ENCODE measurements around the gene CIITA. TPM values are rescaled to one million over a fixed set of nuclear protein-coding genes. Genes with fewer than 3 reads are reported as not detected.

Gene CIITA
- total and polyA plus RNA-seq, 10 of the 15 experiments (the other 5 are each of a cell fraction or from before 2014, with no cell fraction given): 11.5 to 145 (median 49.7) TPM

DNA sequence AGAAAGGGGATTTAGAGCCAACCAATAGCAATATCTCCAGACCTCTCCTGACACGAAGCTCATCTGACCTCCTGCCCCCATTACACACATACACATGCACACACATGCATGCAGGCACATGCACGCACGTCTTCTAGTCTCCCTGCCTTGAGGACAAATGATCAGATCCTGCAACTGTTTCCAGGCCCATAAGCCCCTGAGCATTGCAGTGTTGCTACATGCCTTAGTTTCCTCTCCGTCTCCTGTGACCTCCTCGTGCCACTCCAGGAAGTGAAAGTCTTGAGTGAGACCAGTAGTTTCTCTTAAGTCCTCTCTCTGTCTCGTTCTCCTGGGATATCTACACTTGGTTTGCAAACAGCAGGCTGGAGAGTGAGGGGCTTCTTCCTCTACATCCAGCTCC is 8.2 kb downstream of the CIITA start (continued):
- TF ChIP-seq MEF2A (IDR thresholded peaks at IDR 0.05; ENCODE audit: insufficient read depth, low read depth, low read length) (no peak), HDAC2 (IDR thresholded peaks at IDR 0.05) (no peak), MYB (IDR thresholded peaks at IDR 0.05; ENCODE audit: borderline replicate concordance, low read depth, low read length) (no peak), MTA2 (IDR thresholded peaks at IDR 0.05; ENCODE audit: low read depth) (no peak), BHLHE40 (IDR thresholded peaks at IDR 0.05; ENCODE audit: borderline replicate concordance in 1 of 2, low read depth in 2 of 2, low read length in 1 of 2) (peak in 1 of 2 experiments; percentile 59; a peak in 1 of 4 replicates), RB1 (IDR thresholded peaks at IDR 0.05; ENCODE audit: borderline replicate concordance) (no peak), GATAD2B (conservative IDR thresholded peaks at IDR 0.05; ENCODE audit: low read depth) (no peak), NBN (IDR thresholded peaks at IDR 0.05) (0 out of 2 replicates have a peak, but pooled peaks have one; percentile 19), RAD51 (IDR thresholded peaks at IDR 0.05) (no peak), SP1 (IDR thresholded peaks at IDR 0.05; ENCODE audit: low read depth, low read length) (no peak), NFYA (IDR thresholded peaks at IDR 0.05; ENCODE audit: borderline replicate concordance, low read depth, low read length) (no peak), NR2F1 (conservative IDR thresholded peaks at IDR 0.05) (peak; percentile 81), EZH2 (IDR thresholded peaks at IDR 0.05; ENCODE audit: borderline replicate concordance, control insufficient read depth, low read depth, low read length) (peak; percentile 29; the same call in 1 of the 2 replicates), ZNF687 (IDR thresholded peaks at IDR 0.05) (peak; percentile 65), ZNF217 (IDR thresholded peaks at IDR 0.05) (no peak)
- TF ChIP-seq, protein P1, sequence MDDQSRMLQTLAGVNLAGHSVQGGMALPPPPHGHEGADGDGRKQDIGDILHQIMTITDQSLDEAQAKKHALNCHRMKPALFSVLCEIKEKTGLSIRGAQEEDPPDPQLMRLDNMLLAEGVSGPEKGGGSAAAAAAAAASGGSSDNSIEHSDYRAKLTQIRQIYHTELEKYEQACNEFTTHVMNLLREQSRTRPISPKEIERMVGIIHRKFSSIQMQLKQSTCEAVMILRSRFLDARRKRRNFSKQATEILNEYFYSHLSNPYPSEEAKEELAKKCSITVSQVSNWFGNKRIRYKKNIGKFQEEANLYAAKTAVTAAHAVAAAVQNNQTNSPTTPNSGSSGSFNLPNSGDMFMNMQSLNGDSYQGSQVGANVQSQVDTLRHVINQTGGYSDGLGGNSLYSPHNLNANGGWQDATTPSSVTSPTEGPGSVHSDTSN (IDR thresholded peaks at IDR 0.05; ENCODE audit: insufficient replicate concordance, low read depth, low read length): no peak
- TF ChIP-seq, protein P2, sequence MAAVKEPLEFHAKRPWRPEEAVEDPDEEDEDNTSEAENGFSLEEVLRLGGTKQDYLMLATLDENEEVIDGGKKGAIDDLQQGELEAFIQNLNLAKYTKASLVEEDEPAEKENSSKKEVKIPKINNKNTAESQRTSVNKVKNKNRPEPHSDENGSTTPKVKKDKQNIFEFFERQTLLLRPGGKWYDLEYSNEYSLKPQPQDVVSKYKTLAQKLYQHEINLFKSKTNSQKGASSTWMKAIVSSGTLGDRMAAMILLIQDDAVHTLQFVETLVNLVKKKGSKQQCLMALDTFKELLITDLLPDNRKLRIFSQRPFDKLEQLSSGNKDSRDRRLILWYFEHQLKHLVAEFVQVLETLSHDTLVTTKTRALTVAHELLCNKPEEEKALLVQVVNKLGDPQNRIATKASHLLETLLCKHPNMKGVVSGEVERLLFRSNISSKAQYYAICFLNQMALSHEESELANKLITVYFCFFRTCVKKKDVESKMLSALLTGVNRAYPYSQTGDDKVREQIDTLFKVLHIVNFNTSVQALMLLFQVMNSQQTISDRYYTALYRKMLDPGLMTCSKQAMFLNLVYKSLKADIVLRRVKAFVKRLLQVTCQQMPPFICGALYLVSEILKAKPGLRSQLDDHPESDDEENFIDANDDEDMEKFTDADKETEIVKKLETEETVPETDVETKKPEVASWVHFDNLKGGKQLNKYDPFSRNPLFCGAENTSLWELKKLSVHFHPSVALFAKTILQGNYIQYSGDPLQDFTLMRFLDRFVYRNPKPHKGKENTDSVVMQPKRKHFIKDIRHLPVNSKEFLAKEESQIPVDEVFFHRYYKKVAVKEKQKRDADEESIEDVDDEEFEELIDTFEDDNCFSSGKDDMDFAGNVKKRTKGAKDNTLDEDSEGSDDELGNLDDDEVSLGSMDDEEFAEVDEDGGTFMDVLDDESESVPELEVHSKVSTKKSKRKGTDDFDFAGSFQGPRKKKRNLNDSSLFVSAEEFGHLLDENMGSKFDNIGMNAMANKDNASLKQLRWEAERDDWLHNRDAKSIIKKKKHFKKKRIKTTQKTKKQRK (IDR thresholded peaks at IDR 0.05; ENCODE audit: low read depth, low read length): no peak
- TF ChIP-seq, protein P3, sequence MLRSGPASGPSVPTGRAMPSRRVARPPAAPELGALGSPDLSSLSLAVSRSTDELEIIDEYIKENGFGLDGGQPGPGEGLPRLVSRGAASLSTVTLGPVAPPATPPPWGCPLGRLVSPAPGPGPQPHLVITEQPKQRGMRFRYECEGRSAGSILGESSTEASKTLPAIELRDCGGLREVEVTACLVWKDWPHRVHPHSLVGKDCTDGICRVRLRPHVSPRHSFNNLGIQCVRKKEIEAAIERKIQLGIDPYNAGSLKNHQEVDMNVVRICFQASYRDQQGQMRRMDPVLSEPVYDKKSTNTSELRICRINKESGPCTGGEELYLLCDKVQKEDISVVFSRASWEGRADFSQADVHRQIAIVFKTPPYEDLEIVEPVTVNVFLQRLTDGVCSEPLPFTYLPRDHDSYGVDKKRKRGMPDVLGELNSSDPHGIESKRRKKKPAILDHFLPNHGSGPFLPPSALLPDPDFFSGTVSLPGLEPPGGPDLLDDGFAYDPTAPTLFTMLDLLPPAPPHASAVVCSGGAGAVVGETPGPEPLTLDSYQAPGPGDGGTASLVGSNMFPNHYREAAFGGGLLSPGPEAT (IDR thresholded peaks at IDR 0.05; ENCODE audit: low read depth): no peak
- TF ChIP-seq, protein P4, sequence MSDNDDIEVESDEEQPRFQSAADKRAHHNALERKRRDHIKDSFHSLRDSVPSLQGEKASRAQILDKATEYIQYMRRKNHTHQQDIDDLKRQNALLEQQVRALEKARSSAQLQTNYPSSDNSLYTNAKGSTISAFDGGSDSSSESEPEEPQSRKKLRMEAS (IDR thresholded peaks at IDR 0.05; ENCODE audit: low read depth, low read length): 0 out of 2 replicates have a peak, but pooled peaks have one; percentile 37
